Activated naive CD8-positive, alpha-beta T cell (primary cell): Measurements from ENCODE around the gene MALRD1.
"Not testable (repeated sequence)": the region's sequence is repeated elsewhere in the genome, so short reads cannot be mapped to it uniquely, and the experiment has no call there.

Experiments used
- H3K27ac Mint-ChIP-seq: one replicate; pipeline ENCODE4 v1.8.0; 2021; ENCODE audit warnings: mixed read lengths
- H3K27me3 Mint-ChIP-seq: one replicate; pipeline ENCODE4 v1.8.0; 2021; ENCODE audit warnings: mixed read lengths
- H3K36me3 Mint-ChIP-seq: one replicate; pipeline ENCODE4 v1.8.0; 2021; ENCODE audit warnings: mixed read lengths
- H3K4me1 Mint-ChIP-seq: one replicate; pipeline ENCODE4 v1.8.0; 2021; ENCODE audit warnings: low read depth, mixed read lengths
- H3K4me3 Mint-ChIP-seq: one replicate; pipeline ENCODE4 v1.8.0; 2021; ENCODE audit warnings: mild to moderate bottlenecking, mixed read lengths
- H3K9me3 Mint-ChIP-seq: one replicate; pipeline ENCODE4 v1.8.0; 2021; ENCODE audit warnings: low read depth, mixed read lengths

Gene MALRD1

DNA sequence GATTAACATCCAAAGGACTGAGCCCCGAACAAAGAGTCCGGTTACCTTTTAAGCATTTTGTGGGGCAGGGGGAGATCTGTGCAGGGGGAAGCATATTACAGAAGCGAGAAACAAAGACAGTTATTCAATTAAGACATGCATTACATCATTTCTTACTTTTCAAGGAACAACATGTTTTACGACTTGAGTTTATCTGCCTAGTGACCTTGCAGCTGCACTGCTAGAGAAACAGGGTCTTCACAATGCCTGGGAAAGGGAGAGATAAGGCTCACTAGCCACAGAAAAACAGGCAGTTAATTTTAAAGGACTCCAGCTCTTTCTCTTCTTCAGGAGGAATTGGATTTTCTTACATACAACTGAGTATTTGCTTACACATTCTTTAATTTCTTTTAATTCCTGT is 693.5 kb downstream of the MALRD1 start:
- not testable (repeated sequence) for H3K36me3 Mint-ChIP-seq, H3K27me3 Mint-ChIP-seq, H3K4me1 Mint-ChIP-seq, H3K9me3 Mint-ChIP-seq, H3K4me3 Mint-ChIP-seq, H3K27ac Mint-ChIP-seq

DNA sequence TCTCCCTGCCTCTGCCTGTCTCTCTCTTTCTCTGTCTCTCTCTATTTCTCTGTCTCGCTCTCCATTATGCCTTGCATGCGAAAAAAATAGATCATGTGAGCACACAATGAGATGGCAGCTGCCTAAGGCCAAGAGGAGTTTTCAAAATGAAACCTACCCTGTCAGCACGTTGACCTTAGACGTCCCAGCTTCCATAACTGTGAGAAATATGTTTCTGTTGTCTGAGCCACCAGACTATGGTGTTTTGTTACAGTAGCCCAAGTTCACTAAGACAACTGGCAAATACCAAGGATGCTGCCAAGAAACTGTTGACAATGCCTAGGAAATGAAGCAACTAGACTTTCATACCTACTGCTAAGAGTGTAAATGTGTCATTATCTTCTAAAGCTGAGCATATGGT is 697.1 kb downstream of the MALRD1 start:
- no peak overlapping the region for H3K4me3 Mint-ChIP-seq
- no peak overlapping the region for H3K27ac Mint-ChIP-seq
- no peaks in the 10 kb centered on the region for H3K27me3 Mint-ChIP-seq
- no peaks in the 10 kb centered on the region for H3K4me1 Mint-ChIP-seq
- peaks cover 6% of the 10 kb centered on the region for H3K9me3 Mint-ChIP-seq
- H3K36me3 Mint-ChIP-seq = no peaks in the 10 kb centered on the region

DNA sequence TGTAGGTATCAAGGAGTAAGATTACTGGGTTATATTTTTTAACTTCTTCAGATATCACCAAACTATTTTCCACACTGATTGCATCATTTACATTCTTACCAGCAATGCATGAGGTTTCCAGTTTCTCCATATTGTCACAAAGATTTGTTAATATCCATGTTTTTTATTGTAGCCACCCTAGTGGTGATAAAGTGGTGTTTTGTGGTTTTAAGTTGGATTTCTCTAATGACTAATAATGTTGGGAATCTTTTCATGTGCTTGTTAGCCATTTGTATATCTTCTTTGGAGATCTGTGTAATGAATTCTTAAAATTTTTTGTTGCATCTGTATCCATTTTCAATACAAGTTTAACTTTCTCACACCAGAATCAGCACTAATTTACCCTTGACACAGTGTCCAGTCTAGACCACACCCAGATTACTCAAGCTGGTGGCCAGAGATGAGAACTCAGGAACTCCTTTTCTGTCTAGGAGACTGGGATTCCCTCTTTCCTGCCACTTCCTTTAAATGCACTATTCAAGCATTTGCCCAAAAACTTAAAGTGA is 700.7 kb downstream of the MALRD1 start:
- Mint-ChIP-seq H3K27me3 (no peaks in the 10 kb centered on the region), H3K27ac (no peak overlapping the region), H3K36me3 (no peaks in the 10 kb centered on the region), H3K9me3 (no peaks in the 10 kb centered on the region), H3K4me1 (no peaks in the 10 kb centered on the region), H3K4me3 (no peak overlapping the region)

DNA sequence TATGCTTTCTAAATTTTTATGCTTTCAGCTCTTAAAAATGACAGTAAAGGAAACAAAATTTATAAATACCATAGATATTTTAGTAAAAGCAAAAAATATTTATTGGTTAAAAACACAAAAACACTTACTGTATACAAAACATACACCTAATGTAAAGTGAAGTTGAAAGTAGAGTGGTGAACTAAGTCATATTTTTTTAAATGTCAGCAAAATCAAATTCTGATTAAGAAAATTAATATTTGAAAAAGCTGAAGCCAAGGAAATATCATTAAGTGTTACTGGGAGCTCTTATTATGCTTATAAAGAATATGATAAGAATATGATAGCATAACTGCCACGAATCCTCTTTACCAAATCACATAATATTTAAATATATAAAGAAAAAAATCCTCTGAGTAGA is 702.4 kb downstream of the MALRD1 start:
- H3K36me3 Mint-ChIP-seq = no peaks in the 10 kb centered on the region
- H3K4me3 Mint-ChIP-seq = no peak overlapping the region
- H3K27ac Mint-ChIP-seq = no peak overlapping the region
- no peaks in the 10 kb centered on the region for H3K27me3 Mint-ChIP-seq
- H3K9me3 Mint-ChIP-seq = no peaks in the 10 kb centered on the region
- H3K4me1 Mint-ChIP-seq = no peaks in the 10 kb centered on the region

DNA sequence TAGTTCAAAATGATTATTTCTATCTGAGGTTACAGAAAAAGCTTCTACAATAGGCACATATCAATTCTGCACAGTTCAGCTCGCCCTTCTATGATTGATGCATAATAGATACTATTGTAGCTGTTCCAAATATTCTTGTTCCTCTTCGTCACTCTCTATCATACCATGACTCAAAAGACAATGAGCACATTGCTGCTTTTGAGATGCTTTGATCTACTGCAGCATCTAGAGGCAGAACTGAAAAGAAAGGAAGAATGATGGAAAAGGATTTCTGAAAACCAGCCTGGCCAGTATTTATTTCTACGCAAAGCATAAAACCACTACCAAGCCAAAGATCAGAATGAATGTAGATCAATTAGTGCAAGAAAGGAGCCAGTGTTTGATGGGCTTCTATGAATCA is 708.3 kb downstream of the MALRD1 start:
- H3K27ac Mint-ChIP-seq = no peak overlapping the region
- H3K4me1 Mint-ChIP-seq = no peaks in the 10 kb centered on the region
- no peaks in the 10 kb centered on the region for H3K27me3 Mint-ChIP-seq
- H3K4me3 Mint-ChIP-seq = no peak overlapping the region
- no peaks in the 10 kb centered on the region for H3K9me3 Mint-ChIP-seq
- no peaks in the 10 kb centered on the region for H3K36me3 Mint-ChIP-seq

DNA sequence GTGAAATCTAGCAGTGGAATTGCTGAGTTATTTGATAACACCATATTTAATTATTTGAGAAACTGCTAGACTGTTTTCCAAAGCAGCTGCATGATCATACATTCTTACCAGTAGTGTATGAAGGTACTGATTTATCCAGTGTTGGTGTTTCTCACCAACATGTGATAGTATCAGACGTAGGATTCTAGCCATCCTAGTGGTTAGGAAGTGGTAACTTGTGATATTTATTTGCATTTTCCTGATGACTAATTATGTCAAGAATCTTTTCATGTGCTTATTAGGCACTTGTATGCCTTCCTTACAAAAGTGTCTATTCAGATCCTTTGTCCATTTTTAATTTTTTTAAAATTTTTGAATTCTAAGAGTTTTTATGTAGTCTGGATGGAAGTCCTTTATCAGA is 713.4 kb downstream of the MALRD1 start:
- H3K9me3 Mint-ChIP-seq = peaks cover 3% of the 10 kb centered on the region
- H3K4me1 Mint-ChIP-seq = no peaks in the 10 kb centered on the region
- no peaks in the 10 kb centered on the region for H3K36me3 Mint-ChIP-seq
- no peak overlapping the region for H3K4me3 Mint-ChIP-seq
- no peaks in the 10 kb centered on the region for H3K27me3 Mint-ChIP-seq
- H3K27ac Mint-ChIP-seq = no peak overlapping the region

DNA sequence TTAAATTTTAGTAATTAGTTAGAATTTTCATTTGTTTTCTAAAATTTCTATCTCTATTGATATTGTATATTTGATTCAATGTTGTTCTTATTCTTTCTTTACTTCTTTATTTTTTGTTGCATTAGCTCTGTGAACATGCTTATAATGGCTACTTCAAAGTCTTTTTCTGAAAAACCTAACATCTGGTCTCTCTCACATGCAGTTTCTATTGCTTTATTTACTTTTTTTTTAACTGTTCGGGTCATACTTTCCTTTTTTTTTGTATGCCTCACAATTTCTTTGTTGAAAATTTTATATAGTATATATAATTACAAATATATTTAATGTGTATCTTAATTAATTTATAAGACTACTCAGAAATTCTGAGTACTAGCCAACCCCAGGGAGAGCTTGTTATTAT is 715.5 kb downstream of the MALRD1 start:
- Mint-ChIP-seq H3K9me3 (peaks cover 3% of the 10 kb centered on the region), H3K4me3 (no peak overlapping the region), H3K36me3 (no peaks in the 10 kb centered on the region), H3K27ac (no peak overlapping the region), H3K4me1 (no peaks in the 10 kb centered on the region), H3K27me3 (no peaks in the 10 kb centered on the region)

DNA sequence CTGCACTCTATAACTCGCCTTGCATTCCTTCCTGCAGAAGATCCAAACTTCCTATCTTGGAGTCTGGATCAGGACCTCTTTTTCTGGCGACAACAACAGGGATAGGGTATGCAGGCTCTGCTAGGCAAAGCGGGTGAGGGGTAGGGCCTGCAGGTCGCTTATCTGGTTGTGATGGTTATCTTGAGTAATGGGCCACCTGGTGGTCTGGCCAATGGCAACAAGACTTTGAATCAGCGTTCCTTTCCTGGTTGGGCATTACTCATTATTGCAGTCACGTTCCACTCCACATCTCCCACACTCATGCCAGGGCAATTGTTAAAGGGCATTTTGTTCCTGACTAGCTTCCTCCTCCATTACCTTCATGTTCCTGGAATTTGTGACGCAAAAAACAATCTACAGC is 719.3 kb downstream of the MALRD1 start:
- Mint-ChIP-seq H3K9me3 (peaks cover 3% of the 10 kb centered on the region), H3K4me1 (no peaks in the 10 kb centered on the region), H3K27ac (no peak overlapping the region), H3K36me3 (no peaks in the 10 kb centered on the region), H3K4me3 (no peak overlapping the region), H3K27me3 (no peaks in the 10 kb centered on the region)

DNA sequence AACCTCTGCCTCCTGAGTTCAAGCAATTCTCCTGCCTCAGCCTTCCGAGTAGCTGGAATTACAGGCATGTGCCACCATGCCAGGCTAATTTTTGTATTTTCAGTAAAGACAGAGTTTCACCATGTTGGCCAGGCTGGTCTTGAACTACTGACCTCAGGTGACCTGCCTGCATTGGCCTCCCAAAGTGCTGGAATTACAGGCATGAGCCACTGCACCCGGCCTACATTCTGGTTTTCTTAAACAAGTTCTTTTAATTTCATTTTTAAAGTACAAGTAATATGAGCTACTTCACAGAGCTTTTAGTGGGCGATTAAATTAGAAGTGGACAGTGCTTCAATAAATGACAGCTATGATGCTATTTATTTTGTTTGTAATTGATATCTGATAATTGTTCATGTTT is 721.2 kb downstream of the MALRD1 start:
- not testable (repeated sequence) for H3K9me3 Mint-ChIP-seq, H3K27ac Mint-ChIP-seq, H3K4me1 Mint-ChIP-seq, H3K27me3 Mint-ChIP-seq, H3K4me3 Mint-ChIP-seq, H3K36me3 Mint-ChIP-seq

DNA sequence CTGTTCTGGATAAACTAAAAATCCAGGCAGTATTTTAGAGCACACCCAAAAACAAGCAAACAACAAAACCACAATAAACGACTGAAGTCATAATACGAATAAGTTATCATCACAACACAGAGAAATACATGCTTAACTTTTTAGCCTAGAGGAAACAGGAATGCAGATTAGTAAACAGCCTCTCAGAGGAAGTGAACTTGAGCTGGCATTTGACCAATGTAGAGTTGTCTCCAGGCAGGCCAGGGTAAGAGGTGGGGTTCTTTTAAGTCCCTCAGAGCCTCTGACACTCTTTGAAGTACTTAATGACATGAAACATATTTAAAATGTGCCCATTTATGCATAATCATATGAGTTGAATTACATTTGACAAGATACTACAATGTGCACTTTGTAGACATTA is 724.4 kb downstream of the MALRD1 start:
- H3K27me3 Mint-ChIP-seq = no peaks in the 10 kb centered on the region
- no peaks in the 10 kb centered on the region for H3K4me1 Mint-ChIP-seq
- H3K36me3 Mint-ChIP-seq = no peaks in the 10 kb centered on the region
- H3K9me3 Mint-ChIP-seq = no peaks in the 10 kb centered on the region
- no peak overlapping the region for H3K4me3 Mint-ChIP-seq
- H3K27ac Mint-ChIP-seq = no peak overlapping the region

DNA sequence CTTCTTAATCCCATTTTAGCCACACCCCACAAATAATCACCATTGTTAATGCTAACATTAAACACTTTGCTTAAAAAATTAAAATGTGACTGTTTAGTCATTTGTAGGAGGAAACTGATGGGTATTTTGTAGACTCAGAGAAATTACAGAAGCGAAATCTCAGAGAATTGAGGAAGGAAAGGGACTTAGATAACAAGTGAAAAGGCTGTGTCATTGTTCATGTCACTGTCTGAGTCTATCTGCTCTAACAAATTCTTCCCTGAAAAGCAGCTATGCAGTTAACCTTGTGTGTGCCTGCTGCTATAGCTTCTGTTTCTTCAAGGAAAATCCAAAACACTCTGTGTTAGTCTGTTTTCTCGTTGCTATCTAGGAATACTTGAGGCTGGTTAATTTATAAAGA is 726.7 kb downstream of the MALRD1 start:
- Mint-ChIP-seq H3K4me1 (no peaks in the 10 kb centered on the region), H3K27me3 (no peaks in the 10 kb centered on the region), H3K36me3 (no peaks in the 10 kb centered on the region), H3K27ac (no peak overlapping the region), H3K9me3 (no peaks in the 10 kb centered on the region), H3K4me3 (no peak overlapping the region)

DNA sequence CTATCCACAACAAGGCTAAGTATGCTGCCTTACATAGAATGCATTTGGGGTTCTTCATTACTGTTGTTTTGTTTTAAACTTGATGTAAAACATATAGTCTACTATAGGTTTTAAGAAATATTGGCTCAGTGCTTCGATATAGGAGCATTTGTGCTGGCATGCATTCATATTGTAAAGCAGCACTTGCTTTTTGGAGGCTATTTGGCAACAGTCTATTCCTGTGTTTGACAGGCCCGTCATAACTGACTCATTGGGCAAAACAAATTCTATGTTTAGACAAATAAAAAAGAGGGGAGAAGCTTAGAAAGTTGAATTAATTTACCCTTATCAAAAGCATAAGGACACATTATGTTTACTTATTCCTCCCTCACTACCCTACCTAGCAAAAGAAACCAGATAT is 729.2 kb downstream of the MALRD1 start:
- H3K4me3 Mint-ChIP-seq = no peak overlapping the region
- H3K9me3 Mint-ChIP-seq = peaks cover 5% of the 10 kb centered on the region
- no peaks in the 10 kb centered on the region for H3K36me3 Mint-ChIP-seq
- H3K27me3 Mint-ChIP-seq = no peaks in the 10 kb centered on the region
- H3K27ac Mint-ChIP-seq = no peak overlapping the region
- no peaks in the 10 kb centered on the region for H3K4me1 Mint-ChIP-seq

DNA sequence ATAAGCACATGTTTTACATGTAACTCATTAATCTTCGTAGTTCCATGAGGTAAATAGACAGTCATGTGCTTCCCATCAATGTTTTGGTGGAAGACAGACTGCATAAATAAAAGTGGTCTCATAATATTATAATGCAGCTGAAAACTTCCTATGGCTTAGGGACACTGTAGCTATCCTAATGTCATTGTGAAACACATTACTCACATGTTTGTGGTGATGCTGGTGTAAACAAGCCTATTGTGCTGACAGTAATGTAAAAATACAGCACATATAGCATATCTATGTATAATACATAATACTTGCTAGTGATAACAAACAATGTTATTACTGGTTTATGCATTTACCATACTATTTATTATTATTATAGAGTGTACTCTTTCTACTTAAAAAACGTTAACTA is 730.4 kb downstream of the MALRD1 start:
- Mint-ChIP-seq H3K27me3 (no peaks in the 10 kb centered on the region), H3K36me3 (no peaks in the 10 kb centered on the region), H3K4me1 (no peaks in the 10 kb centered on the region), H3K9me3 (peaks cover 5% of the 10 kb centered on the region), H3K4me3 (no peak overlapping the region), H3K27ac (no peak overlapping the region)

DNA sequence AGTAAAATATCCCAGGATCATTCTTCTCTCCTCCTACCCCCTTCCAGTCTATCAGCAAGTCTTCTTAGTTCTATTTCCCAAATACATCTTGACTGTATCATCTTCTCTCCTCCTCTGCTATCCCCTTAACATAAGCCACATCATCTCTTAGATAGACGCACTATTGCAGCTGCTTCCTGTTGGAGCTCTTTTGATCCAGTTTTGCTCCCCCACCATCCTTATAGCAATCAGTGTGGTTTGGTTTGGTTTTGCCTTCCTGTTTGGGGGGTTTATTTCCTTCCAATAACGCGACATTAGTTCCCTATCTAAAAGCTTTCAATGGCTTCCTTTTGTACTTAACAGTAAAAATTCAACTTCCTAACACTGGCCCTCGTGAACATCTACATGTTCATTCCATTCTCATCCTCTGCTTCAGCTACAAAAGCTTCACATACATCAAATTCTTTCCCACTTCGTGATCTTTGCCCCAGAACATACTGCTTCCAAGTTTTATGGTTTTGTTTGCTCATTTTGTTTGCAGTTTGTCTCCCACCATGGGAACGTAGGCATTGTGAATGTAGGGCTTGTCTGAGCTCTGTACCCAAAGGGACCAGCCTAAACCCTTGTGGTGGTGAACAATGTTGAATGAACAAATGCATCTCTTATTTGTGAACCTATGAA is 734.0 kb downstream of the MALRD1 start:
- H3K36me3 Mint-ChIP-seq = no peaks in the 10 kb centered on the region
- H3K4me1 Mint-ChIP-seq = no peaks in the 10 kb centered on the region
- H3K9me3 Mint-ChIP-seq = peaks cover 5% of the 10 kb centered on the region
- no peaks in the 10 kb centered on the region for H3K27me3 Mint-ChIP-seq
- no peak overlapping the region for H3K27ac Mint-ChIP-seq
- H3K4me3 Mint-ChIP-seq = no peak overlapping the region

DNA sequence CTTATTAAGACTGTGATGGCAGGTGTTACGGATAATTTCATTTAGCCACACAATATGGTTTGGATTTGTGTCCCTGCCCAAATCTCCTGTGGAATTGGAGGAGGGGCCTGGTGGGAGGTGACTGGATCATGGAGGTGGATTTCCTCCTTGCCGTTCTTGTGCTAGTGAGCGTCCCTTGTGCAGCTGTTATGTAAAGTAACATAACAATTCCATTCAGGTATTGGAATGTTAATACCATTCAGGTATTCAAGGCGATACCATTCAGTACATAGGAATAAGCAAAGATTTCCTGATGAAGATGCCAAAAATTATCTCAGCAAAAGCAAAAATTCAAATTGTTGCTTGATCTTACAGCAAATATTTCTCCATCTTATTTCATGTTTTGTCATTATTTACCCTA is 735.1 kb downstream of the MALRD1 start:
- H3K27ac Mint-ChIP-seq = no peak overlapping the region

More for the DNA sequence above, 735.1 kb downstream of the MALRD1 start:
- peaks cover 5% of the 10 kb centered on the region for H3K9me3 Mint-ChIP-seq
- H3K4me1 Mint-ChIP-seq = no peaks in the 10 kb centered on the region
- no peaks in the 10 kb centered on the region for H3K27me3 Mint-ChIP-seq
- no peak overlapping the region for H3K4me3 Mint-ChIP-seq
- no peaks in the 10 kb centered on the region for H3K36me3 Mint-ChIP-seq
